GM19463 (cell line): ENCODE results near the gene RALB.
"Not testable (repeated sequence)": the region's sequence is repeated elsewhere in the genome, so short reads cannot be mapped to it uniquely, and the experiment has no call there.

Source experiments
- ATAC-seq: cut with Tn5 transposase; IDR thresholded peaks from one replicate; pipeline ENCODE4 v1.9.1; 2021; ENCODE audit warnings: mild to moderate bottlenecking, moderate library complexity; ENCODE audit not compliant: unreplicated experiment

RALB gene

DNA sequence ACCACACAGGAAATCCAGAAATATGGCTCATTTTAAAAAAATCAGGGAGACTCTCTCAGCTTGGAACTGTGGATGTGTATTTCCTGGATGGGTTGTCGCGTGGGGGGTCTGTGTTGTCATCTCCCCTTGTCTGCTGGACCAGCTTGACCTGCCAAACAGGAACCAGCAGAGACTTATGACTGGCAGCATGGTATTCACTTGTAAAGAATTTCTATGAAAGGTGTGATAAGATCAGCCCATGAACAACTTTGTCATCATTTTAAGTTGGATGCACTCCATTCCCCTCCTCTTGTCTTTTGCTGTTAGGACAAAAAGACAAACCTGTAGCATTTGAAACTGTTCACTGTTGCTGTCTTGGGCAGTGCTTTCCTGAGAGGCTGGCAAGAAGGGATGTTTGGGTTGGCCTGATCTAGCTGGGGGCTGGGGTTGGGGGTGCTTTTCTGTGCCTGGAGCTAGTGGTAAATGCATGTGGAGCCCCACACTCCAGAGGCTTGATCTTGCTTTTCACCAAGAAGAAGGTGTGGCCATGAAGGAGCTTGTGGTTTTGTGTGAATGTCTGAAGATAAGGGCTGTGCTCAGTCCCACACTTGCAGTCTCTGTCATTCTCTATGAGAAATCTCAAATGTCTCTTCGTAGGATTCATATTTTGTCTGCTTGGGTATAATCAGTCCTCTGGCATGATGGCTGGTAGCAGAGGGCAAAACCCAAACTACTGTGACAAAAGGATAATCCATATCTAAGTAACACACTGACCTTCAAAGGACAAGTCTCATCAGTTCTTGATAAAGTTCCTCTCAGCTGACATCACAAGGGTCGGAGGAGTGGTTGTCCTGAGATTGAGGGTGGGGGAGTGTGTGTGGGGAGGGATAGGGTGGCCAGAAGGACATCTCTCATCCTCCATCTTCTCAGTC, 39.0 kb downstream of the RALB start:
- ATAC-seq, result no peak

DNA sequence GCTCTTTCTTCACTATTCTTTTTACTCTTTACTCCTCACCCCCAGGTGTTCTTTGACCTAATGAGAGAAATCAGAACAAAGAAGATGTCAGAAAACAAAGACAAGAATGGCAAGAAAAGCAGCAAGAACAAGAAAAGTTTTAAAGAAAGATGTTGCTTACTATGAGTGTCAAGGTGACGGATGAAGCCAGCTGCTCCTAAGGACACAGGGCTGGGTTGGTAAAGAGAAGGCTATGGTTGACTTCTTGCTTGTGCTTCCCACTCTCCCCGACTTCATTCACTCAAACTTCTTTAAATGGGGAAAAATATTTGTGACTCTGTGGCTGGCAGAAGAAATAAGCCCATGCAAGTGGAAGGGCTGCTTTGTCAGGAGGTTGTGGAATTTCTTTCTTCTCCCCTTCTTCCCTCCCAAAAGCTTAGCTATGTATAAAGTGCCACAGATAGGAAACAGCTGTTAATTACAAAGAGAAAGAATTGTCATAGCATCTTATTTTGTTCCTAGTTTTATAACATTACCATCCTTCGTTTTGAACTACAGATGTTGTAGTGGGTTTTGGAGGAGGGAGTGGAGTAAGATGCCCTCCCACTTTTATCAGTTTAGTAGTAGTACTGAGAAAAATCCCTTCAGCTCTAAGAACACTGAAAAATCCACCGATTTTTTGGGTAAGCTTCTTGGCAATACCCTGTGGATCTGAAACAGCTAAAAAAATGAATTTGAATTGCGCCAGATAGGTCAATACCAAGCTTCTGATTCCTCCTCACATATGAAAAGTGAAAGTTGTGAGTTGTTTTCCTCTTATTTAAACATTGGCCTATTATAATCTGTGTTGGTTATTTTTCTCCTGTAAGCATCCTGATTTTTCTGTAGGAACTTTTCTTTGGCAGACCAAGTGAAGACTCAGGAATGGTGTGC, 40.7 kb downstream of the RALB start:
- ATAC-seq, result no peak

DNA sequence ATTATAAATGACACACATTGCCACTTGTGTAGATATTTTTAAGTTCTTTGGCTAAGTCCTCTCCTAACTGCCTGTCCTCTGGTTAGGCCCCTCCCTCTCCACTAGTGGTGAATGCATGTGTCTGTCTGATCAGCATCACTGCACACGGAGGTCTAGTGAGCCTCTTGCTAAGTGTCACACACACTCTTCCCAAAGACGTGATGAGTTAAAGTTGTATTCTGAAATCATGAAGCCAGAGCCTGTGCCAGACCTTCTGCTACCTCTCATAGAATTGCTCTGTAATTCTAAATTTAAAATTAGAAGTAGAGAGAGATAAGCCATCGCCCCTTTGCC, 41.3 kb downstream of the RALB start:
- peak; percentile 71 for ATAC-seq

DNA sequence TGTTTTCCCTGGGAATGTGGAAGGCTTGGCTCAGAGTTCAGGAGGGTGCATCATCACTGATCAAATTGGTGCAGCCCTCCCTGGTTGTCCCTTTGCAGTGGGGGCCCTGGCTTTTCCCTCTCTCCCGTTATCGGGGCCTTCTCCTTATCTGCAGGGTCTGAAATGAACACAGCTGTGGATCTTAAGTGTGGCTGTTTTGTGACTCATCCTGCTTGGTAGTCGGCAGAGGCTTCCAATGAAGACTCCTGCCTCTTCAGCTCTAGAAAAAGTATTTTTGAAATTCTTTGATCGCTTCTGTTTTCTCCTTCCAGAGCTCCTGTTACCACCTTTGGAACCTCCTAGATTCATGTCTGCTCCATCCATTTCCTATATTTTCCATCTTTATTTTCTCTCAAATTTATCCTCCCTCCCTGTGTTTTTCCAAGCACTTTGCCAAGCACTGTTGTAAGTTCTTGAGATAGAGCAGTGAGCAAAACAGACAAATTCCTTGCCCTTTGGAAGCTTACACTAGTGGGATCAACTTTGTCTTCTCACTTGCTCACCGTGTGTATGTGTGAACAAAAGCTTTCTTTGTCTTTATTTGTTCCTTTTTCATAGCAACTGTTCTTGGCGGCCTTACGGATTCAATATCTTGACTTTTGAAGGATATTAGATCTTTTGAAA, 45.7 kb downstream of the RALB start:
- no peak for ATAC-seq

DNA sequence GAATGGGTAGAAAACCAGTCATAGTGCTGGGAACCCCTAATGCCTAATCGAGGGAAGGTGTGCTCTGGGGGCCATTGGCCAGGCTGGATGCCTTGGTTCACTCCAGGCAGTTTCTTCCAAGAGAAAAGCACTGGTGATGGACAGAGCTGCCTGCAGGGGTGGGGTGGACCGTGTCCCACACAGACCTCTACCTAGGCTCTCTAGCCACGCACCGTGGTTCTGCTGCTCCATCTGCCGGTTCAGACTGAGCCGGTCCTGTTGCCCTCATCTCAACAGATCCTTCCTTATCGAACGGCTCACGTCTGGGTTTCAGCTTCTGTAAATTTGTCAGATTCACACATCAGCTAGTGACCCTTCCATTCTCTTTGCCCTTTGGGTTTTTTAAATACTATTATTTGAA, 46.4 kb downstream of the RALB start:
- ATAC-seq, result no peak

- no peak for ATAC-seq
Observed at GRCh38 chr2:120299561-120299960, 46.9 kb downstream of the RALB start.

- ATAC-seq, result no peak
Observed at GRCh38 chr2:120300385-120300784, 47.7 kb downstream of the RALB start.

GRCh38 chr2:120301284-120301683, 48.6 kb downstream of the RALB start:
- ATAC-seq, result no peak

GRCh38 chr2:120302301-120302700, 49.6 kb downstream of the RALB start:
- no peak for ATAC-seq

GRCh38 chr2:120303177-120303576, 50.5 kb downstream of the RALB start:
- ATAC-seq, result no peak

GRCh38 chr2:120305296-120305695, 52.6 kb downstream of the RALB start:
- ATAC-seq, result no peak

DNA sequence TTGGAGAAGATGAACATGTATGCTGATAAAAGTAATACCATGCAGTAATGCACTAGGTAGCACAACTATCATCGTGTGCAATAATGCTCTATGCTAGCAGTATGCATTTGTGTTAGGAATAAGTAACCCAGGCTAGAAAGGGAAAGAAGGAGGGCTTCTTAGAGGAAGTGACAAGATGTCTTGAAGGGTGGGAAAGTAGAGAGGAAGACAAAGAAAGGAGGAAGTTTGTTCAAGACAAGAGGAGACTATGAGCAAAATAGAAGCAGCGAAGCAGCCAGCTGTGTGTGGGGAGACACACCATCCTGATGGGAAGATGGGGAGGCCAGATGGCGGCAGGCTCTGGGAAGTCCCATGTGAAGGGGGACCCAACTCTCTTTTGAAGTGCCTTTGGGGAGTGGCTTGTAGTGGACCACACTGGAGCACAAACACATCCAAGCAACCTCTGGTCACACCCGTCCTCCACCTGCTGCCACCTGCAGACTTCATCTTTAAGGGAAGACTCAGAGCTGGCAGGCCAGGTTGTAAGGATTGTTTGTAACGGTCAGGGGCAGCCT, 53.4 kb downstream of the RALB start:
- no peak for ATAC-seq

- no peak for ATAC-seq
Observed at GRCh38 chr2:120307482-120307881, 54.8 kb downstream of the RALB start.

DNA sequence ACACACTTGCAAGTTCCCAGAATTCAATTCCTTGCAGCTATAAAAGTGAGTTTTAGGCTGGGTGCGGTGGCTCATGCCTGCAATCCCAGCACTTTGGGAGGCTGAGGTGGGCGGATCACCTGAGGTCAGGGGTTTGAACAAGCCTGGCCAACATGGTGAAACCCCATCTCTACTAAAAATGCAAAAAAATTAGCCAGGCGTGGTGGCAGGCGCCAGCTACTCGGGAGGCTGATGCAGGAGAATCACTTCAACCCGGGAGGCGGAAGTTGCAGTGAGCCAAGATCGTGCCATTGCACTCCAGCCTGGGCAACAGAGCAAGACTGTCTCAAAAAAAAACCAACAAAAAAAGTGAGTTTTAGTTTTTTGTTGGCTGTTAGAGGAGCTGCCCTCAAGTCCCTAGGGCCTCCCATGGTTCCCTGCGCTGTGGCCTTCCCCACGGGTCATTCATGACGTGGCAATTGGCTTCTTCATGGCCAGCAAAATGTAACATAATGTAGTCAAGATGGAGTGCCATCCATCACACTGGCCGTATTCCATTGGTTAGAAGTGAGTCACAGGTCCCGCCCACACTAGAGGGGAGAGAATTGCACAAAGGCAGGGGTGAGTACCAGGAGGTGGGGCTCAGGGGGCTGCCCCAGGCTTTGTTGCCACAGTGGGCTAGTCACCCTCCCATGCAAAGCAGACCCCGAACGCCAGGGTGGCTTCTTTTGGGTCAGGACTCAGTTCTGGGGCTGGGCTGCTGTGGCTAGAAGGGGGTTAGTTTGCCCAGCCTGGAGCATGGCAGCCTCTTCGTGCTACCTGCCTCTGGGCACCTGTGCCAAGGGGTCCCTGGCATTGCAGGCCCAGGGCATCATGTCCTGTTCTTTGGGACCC, 55.6 kb downstream of the RALB start:
- peak; percentile 27 for ATAC-seq

DNA sequence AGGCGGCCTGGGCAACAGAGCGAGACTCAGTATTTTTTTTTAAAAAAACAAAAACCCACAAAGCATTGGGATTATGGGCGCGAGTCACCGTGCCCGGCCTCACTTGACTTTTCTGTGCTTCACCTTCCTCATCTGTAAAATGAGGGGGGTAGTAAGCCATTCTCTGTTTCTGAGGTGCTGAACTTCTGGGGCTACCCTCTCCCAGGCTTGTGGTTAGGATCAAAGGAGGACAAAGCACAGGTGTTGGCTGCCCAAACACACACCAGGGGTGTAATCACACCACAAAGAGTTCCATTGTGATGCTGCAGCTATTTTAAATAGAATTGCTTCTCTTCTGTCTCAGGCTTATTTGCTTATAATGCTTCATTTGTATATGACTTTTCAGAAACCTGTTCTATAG, 57.5 kb downstream of the RALB start:
- ATAC-seq, result peak; percentile 38

DNA sequence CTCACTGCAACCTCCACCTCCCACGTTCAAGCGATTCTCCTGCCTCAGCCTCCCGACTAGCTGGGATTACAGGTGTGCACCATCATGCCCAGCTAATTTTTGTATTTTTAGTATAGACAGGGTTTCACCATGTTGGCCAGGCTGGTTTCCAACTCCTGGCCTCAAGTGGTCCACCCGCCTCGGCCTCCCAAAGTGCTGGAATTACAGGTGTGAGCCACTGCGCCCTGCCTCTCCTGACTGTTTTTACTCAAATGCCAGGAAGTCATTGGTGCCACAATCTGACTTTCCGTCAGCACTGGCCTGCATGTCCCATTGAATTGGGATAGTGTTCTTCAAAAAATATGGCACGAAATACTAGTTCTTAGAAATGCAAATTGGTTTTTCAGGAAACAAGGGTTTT, 58.2 kb downstream of the RALB start:
- not testable (repeated sequence) for ATAC-seq

- ATAC-seq, result no peak
Observed at GRCh38 chr2:120312076-120312475, 59.4 kb downstream of the RALB start.

DNA sequence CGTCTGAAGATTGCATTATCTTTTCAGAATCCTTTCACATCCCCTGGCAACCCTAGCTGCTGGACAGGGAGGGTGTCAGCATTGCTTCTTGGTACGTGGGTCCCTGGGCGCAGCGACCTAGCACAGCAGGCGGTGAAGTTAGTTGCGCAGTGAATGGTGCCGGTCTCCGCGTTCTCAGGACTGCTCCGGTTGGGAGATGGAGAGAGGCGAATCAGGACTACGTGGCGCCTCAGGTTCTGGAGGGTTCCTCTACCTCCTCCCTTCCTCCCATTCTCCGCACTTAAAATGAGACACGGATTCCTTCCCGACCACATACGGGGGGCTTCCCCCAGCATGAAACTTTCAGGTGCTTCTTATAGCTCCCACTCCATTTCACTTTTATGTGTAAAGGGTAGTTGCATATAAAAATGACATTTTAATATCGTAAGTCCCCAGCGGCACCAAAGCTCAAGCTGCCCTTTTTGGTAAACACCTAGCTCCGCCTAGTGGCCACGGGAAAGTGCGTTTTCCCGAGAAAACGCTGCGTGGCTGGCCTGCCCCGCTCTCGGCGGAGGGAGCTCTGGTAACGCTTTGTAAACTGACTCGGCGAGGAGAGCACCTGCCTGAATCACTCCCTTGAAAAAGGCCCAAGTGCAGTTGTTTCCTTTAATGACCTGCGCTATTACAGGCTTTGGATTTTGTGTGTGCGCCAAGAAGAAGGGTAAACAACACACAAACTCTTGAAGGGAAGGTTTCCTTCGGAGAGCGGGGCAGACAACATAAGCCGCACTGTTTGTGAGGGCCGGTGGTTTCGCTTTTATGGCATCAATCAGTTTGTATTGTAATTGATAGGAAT, 60.4 kb downstream of the RALB start:
- ATAC-seq, result peak; percentile 46
